ENCODE measurements around the gene ELAVL4. TPM values are rescaled to one million over a fixed set of nuclear protein-coding genes. Genes with fewer than 3 reads are reported as not detected.

Gene ELAVL4
- total RNA-seq, 1 experiment from 2014 or later, result not detected

GRCh38 chr1:50155541-50155940, 46.8 kb downstream of the ELAVL4 start:
- DNase-seq, result no peak
- no TSS peak for BruUV-seq (replicated peaks)
- Mint-ChIP-seq H3K4me3 (ENCODE audit: low read depth, unreplicated experiment) (no peak overlapping the region), H3K27me3 (ENCODE audit: unreplicated experiment) (peaks cover 87% of the 10 kb centered on the region), H3K27ac (ENCODE audit: unreplicated experiment) (no peak overlapping the region), H3K9me3 (ENCODE audit: low read depth, unreplicated experiment) (no peaks in the 10 kb centered on the region), H3K36me3 (ENCODE audit: insufficient read depth, unreplicated experiment) (no peaks in the 10 kb centered on the region), H3K4me1 (ENCODE audit: low read depth, unreplicated experiment) (no peaks in the 10 kb centered on the region)
- CTCF ChIA-PET, result no interaction called here
- intact Hi-C loops (cut with micrococcal nuclease; ENCODE audit: unreplicated experiment), result no loop called here
- no peak for TF ChIP-seq CTCF (IDR thresholded peaks at IDR 0.05; ENCODE audit: unreplicated experiment)

- H3K4me3 Mint-ChIP-seq (ENCODE audit: low read depth, unreplicated experiment), result no peak overlapping the region
- CTCF ChIA-PET, result no interaction called here
- no TSS peak for BruUV-seq (replicated peaks)
- no peaks in the 10 kb centered on the region for H3K36me3 Mint-ChIP-seq (ENCODE audit: insufficient read depth, unreplicated experiment)
- no peaks in the 10 kb centered on the region for H3K9me3 Mint-ChIP-seq (ENCODE audit: low read depth, unreplicated experiment)
- intact Hi-C loops (cut with micrococcal nuclease; ENCODE audit: unreplicated experiment), result no loop called here
- no peak overlapping the region for H3K27ac Mint-ChIP-seq (ENCODE audit: unreplicated experiment)
- H3K4me1 Mint-ChIP-seq (ENCODE audit: low read depth, unreplicated experiment), result no peaks in the 10 kb centered on the region
- DNase-seq, result no peak
- H3K27me3 Mint-ChIP-seq (ENCODE audit: unreplicated experiment), result peaks cover 89% of the 10 kb centered on the region
- TF ChIP-seq CTCF (IDR thresholded peaks at IDR 0.05; ENCODE audit: unreplicated experiment), result no peak
Measured at GRCh38 chr1:50156241-50157010, 47.7 kb downstream of the ELAVL4 start.

- DNase-seq, result no peak
- CTCF ChIA-PET, result no interaction called here
- Mint-ChIP-seq H3K4me3 (ENCODE audit: low read depth, unreplicated experiment) (no peak overlapping the region), H3K36me3 (ENCODE audit: insufficient read depth, unreplicated experiment) (no peaks in the 10 kb centered on the region), H3K27me3 (ENCODE audit: unreplicated experiment) (peaks cover 86% of the 10 kb centered on the region), H3K9me3 (ENCODE audit: low read depth, unreplicated experiment) (no peaks in the 10 kb centered on the region), H3K27ac (ENCODE audit: unreplicated experiment) (no peak overlapping the region), H3K4me1 (ENCODE audit: low read depth, unreplicated experiment) (no peaks in the 10 kb centered on the region)
- BruUV-seq (replicated peaks), result no TSS peak
- no peak for TF ChIP-seq CTCF (IDR thresholded peaks at IDR 0.05; ENCODE audit: unreplicated experiment)
- intact Hi-C loops (cut with micrococcal nuclease; ENCODE audit: unreplicated experiment), result no loop called here
Measured at GRCh38 chr1:50157306-50157941, 48.7 kb downstream of the ELAVL4 start.

GRCh38 chr1:50158421-50158820, 49.7 kb downstream of the ELAVL4 start:
- H3K9me3 Mint-ChIP-seq (ENCODE audit: low read depth, unreplicated experiment), result no peaks in the 10 kb centered on the region
- no peak for TF ChIP-seq CTCF (IDR thresholded peaks at IDR 0.05; ENCODE audit: unreplicated experiment)
- no peak overlapping the region for H3K4me3 Mint-ChIP-seq (ENCODE audit: low read depth, unreplicated experiment)
- BruUV-seq (replicated peaks), result no TSS peak
- no peaks in the 10 kb centered on the region for H3K4me1 Mint-ChIP-seq (ENCODE audit: low read depth, unreplicated experiment)
- H3K27ac Mint-ChIP-seq (ENCODE audit: unreplicated experiment), result no peak overlapping the region
- intact Hi-C loops (cut with micrococcal nuclease; ENCODE audit: unreplicated experiment), result no loop called here
- H3K27me3 Mint-ChIP-seq (ENCODE audit: unreplicated experiment), result peaks cover 86% of the 10 kb centered on the region
- CTCF ChIA-PET, result interaction anchor here (0.5 kb wide), 1 partner anchor 264 kb away, joined by 3 read pairs; no protein-coding TSS in a partner anchor
- DNase-seq, result no peak
- H3K36me3 Mint-ChIP-seq (ENCODE audit: insufficient read depth, unreplicated experiment), result no peaks in the 10 kb centered on the region

Data from Calu3 (cell line).